ENCODE results near the gene FAR2. TPM values are rescaled to one million over a fixed set of nuclear protein-coding genes. Genes with fewer than 3 reads are reported as not detected.
"Not testable (repeated sequence)": the region's sequence is repeated elsewhere in the genome, so short reads cannot be mapped to it uniquely, and the experiment has no call there.

Gene FAR2
- total and polyA plus RNA-seq, 2 donors, result 8.3 to 18.6 TPM

- no peak overlapping the region for H3K4me3 ChIP-seq (ENCODE audit: low read depth, low read length)
- H3K4me1 ChIP-seq (ENCODE audit: insufficient read depth), result no peaks in the 10 kb centered on the region
- no peak for DNase-seq (ENCODE audit: extremely low spot score)
- 76% methylated on average over 7 of the region's 7 CpGs for WGBS
- no peaks in the 10 kb centered on the region for H3K36me3 ChIP-seq (ENCODE audit: insufficient read depth)
- H3K27ac ChIP-seq (ENCODE audit: low read depth), result no peak overlapping the region
These were observed 124.2 kb downstream of the FAR2 start for GRCh38 chr12:29273178-29273843.

GRCh38 chr12:29275834-29276233 lies 126.8 kb downstream of the FAR2 start:
- H3K4me3 ChIP-seq (ENCODE audit: low read depth, low read length), result no peak overlapping the region
- DNase-seq (ENCODE audit: extremely low spot score), result no peak
- no peaks in the 10 kb centered on the region for H3K4me1 ChIP-seq (ENCODE audit: insufficient read depth)
- H3K36me3 ChIP-seq (ENCODE audit: insufficient read depth), result no peaks in the 10 kb centered on the region
- H3K27ac ChIP-seq (ENCODE audit: low read depth), result no peak overlapping the region
- WGBS, result 92% methylated on average over 3 of the region's 3 CpGs

DNA sequence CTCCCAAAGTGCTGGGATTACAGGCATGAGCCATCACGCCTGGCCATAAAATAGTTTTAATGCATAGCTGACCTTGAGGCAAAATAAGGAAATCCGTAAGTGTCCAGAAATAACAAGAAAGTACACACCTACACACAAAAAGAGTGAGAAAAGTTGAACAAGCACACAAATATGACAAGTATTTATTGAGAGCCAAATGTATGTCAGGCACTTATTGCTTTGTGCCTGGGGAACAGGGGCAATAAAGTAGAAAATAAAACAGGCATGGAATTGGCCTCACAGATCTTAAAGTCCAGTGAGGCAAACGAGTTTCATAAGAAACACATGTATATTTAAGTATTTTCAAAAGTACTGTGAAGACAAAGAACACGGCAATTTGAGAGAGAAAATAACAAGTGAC lies 128.2 kb downstream of the FAR2 start:
- Histone ChIP-seq H3K36me3 (ENCODE audit: insufficient read depth) (no peaks in the 10 kb centered on the region), H3K4me3 (ENCODE audit: low read depth, low read length) (no peak overlapping the region), H3K4me1 (ENCODE audit: insufficient read depth) (no peaks in the 10 kb centered on the region), H3K27ac (ENCODE audit: low read depth) (no peak overlapping the region)
- DNase-seq (ENCODE audit: extremely low spot score), result no peak
- 80% methylated on average over 4 of the region's 4 CpGs for WGBS

DNA sequence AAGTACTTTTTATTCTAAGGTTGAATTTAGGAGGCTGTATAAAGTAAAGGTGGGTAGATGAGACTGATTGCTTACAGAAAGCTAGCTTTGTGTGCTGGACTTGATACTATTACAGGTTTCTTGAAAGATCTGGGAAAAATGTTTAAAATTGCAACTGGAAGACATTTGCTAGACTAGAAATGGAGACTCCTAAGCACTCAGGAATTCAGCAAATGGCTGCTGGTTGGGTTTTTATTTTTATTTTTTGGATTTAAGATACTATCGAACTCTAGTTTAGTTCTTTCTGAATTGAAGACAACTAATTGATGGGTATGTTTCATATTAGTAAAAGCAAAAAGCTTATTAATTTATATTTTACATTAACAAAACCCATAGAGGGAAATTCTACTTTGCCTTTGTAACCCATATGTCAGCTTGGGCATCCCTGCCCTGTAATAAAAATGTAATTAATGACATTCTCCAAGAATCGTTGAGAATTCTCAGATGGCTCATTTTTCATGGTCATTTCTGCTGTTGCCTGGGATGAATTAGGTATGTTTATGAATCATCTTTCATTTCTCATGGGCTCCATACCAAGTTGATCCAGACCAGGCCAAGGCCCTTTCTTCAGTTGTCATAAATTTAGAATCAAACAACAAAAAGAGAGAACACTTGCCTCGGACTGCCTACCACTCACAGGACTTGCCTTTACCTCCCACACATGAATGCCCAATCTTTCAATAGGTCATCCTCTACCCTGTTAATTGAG lies 129.8 kb downstream of the FAR2 start:
- DNase-seq (ENCODE audit: extremely low spot score), result no peak
- 44% methylated on average over 3 of the region's 3 CpGs for WGBS
- no peak overlapping the region for H3K27ac ChIP-seq (ENCODE audit: low read depth)

DNA sequence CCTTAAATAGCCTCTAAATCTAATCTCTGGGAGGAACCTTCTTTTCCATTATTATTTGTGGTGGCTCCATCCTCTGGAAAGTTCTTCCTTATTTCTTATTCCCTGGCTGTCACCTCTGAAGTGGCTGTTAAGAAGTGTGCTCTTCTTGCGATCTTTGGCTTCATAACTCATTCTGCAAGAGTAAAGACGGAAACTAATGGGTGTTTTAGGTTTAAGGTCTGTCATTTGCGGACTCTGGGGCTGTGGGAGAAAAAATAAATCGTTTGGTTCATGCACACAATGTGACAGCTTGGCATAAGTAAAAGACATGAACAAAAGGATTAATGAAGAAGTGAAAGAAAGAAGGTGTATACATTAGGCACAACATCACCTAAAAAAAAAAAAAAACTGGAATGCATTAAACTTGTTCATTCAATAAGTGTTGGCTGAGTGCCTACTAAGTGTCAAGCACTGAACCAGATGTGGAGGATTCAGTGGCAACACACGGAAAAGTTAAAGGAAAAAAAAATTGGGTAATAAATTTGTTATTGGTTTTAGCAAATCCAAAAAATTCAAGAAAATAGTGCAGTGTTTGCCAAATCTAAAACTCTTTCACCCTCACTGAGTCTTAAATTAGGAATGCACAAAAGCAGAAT lies 132.4 kb downstream of the FAR2 start:
- Histone ChIP-seq H3K4me3 (ENCODE audit: low read depth, low read length) (no peak overlapping the region), H3K27ac (ENCODE audit: low read depth) (no peak overlapping the region), H3K36me3 (ENCODE audit: insufficient read depth) (no peaks in the 10 kb centered on the region), H3K4me1 (ENCODE audit: insufficient read depth) (no peaks in the 10 kb centered on the region)
- 79% methylated on average over 5 of the region's 5 CpGs for WGBS
- no peak for DNase-seq (ENCODE audit: extremely low spot score)

More for the DNA sequence above, 129.8 kb downstream of the FAR2 start:
- no peaks in the 10 kb centered on the region for H3K36me3 ChIP-seq (ENCODE audit: insufficient read depth)
- H3K4me1 ChIP-seq (ENCODE audit: insufficient read depth), result no peaks in the 10 kb centered on the region
- H3K4me3 ChIP-seq (ENCODE audit: low read depth, low read length), result no peak overlapping the region

DNA sequence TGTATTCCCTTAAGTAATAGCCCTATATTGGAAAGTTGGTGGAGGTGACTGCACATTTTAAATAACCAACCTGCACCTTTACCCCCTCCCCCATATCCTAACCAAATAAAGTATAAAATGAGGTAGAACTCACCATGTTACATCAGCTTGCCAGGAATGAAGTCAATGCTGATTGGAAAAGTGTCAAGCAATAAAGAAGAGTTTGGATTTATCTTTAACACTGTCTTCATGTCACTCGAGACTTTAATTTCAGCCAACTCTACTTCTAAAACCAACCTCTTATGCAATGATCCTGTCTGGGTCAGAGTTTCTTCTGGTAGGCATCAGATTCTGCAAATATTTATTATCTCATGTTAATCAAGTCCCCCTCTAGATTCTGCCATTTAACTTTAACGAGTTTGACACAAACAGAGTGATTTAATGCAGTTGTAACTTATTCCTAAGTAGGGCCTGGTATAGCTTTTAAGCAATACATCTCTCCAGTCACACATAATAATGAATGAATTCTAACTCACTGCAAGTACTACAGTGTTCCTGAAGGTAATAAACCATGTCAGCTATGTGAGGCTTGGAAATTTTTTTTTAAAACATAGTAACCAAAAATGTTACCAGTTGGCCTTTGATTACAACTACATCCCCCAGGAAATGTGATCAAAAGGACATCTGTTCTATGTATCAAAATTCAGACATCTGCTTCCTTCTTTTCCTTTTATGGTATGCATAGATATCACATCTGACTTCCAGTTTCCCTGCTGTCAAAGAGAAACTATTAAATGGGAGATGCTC lies 133.1 kb downstream of the FAR2 start:
- Histone ChIP-seq H3K4me3 (ENCODE audit: low read depth, low read length) (no peak overlapping the region), H3K27ac (ENCODE audit: low read depth) (no peak overlapping the region), H3K36me3 (ENCODE audit: insufficient read depth) (no peaks in the 10 kb centered on the region), H3K4me1 (ENCODE audit: insufficient read depth) (no peaks in the 10 kb centered on the region)
- no peak for DNase-seq (ENCODE audit: extremely low spot score)
- 60% methylated on average over 2 of the region's 2 CpGs for WGBS

DNA sequence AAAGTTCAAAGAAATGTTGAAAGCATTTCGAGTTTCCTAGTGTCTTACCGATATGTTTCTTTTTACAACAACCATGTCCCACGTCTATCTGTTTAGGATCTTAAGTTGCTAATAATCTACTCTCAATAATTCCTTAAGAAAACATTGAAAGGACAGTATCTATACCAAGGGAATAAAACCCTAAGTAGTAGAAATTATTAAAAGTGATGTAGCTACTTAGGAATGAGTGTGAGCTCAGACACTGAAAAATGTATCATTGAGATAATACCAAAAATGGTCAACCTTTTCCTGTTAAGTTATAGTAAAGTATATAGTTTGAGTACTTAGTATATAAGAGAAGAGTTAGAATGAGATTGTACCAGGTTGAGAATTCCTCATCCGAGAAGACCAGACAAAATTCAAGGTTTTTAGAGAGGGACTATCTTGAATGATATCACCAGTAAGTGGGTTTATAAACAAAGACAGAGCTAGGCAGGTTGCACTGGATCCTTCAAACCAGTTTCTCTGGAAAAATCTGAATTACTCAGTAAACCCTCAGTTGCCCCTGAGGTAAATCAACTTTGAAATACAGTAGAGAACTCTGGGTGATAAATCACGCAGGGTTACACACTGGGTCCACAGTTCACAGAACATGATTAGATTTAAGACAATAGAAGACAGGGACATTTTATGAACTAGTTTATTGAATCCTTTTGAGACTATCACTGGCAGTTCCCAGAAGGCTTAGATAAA lies 135.1 kb downstream of the FAR2 start:
- H3K4me1 ChIP-seq (ENCODE audit: insufficient read depth), result no peaks in the 10 kb centered on the region
- WGBS, result 75% methylated on average over 5 of the region's 5 CpGs
- no peak for DNase-seq (ENCODE audit: extremely low spot score)
- no peaks in the 10 kb centered on the region for H3K36me3 ChIP-seq (ENCODE audit: insufficient read depth)
- no peak overlapping the region for H3K27ac ChIP-seq (ENCODE audit: low read depth)
- no peak overlapping the region for H3K4me3 ChIP-seq (ENCODE audit: low read depth, low read length)

GRCh38 chr12:29286081-29286790 lies 137.2 kb downstream of the FAR2 start:
- H3K27ac ChIP-seq (ENCODE audit: low read depth), result no peak overlapping the region
- DNase-seq (ENCODE audit: extremely low spot score), result no peak
- 61% methylated on average over 3 of the region's 3 CpGs for WGBS
- H3K36me3 ChIP-seq (ENCODE audit: insufficient read depth), result no peaks in the 10 kb centered on the region
- no peak overlapping the region for H3K4me3 ChIP-seq (ENCODE audit: low read depth, low read length)
- no peaks in the 10 kb centered on the region for H3K4me1 ChIP-seq (ENCODE audit: insufficient read depth)

- DNase-seq (ENCODE audit: extremely low spot score), result no peak
- H3K4me1 ChIP-seq (ENCODE audit: insufficient read depth), result no peaks in the 10 kb centered on the region
- H3K36me3 ChIP-seq (ENCODE audit: insufficient read depth), result no peaks in the 10 kb centered on the region
- H3K27ac ChIP-seq (ENCODE audit: low read depth), result no peak overlapping the region
- WGBS, result 56% methylated on average over 1 of the region's 1 CpG
- H3K4me3 ChIP-seq (ENCODE audit: low read depth, low read length), result no peak overlapping the region
These were observed 138.5 kb downstream of the FAR2 start for GRCh38 chr12:29287622-29288021.

GRCh38 chr12:29288031-29288430 lies 139.0 kb downstream of the FAR2 start:
- H3K4me3 ChIP-seq (ENCODE audit: low read depth, low read length), result no peak overlapping the region
- H3K4me1 ChIP-seq (ENCODE audit: insufficient read depth), result no peaks in the 10 kb centered on the region
- H3K36me3 ChIP-seq (ENCODE audit: insufficient read depth), result no peaks in the 10 kb centered on the region
- no peak for DNase-seq (ENCODE audit: extremely low spot score)
- H3K27ac ChIP-seq (ENCODE audit: low read depth), result no peak overlapping the region

DNA sequence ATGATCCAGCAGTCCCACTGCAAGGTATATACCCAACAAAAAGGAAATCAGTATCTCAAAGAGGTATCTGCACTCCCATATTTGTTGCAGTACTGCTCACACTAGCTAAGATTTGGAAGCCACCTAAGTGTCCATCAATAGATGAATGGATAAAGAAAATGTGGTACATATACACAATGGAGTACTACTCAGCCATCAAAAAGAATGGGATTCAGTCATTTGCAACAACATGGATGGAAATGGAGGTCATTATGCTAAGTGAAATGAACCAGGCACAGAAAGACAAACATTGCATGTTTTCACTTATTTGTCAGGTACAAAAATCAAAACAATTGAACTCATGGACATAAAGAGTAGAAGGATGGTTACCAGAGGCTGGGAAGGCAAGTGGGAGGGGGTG lies 141.4 kb downstream of the FAR2 start:
- H3K4me1 ChIP-seq (ENCODE audit: insufficient read depth); H3K36me3 ChIP-seq (ENCODE audit: insufficient read depth); DNase-seq (ENCODE audit: extremely low spot score); H3K27ac ChIP-seq (ENCODE audit: low read depth); H3K4me3 ChIP-seq (ENCODE audit: low read depth, low read length): not testable (repeated sequence)

DNA sequence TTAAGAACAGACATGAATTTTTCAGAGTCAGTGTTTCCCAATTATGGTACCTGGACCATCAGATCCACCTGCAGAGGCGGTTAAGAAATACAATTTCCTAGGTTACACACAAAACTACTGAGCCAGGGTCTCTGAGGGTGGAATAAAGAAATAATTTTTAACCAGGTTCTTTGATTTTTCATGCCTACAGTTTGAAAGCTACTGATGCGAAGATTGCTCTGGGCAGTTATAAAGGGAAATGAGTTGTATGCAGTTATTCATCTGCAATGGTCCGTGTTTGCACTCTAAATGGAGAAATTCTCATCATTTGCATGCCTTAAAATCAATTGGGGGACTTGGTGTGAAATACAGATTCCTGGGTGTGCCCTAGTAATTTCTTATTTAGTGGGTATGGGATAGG lies 142.1 kb downstream of the FAR2 start:
- no peak for DNase-seq (ENCODE audit: extremely low spot score)
- no peak overlapping the region for H3K27ac ChIP-seq (ENCODE audit: low read depth)
- no peak overlapping the region for H3K4me3 ChIP-seq (ENCODE audit: low read depth, low read length)
- no peaks in the 10 kb centered on the region for H3K36me3 ChIP-seq (ENCODE audit: insufficient read depth)
- H3K4me1 ChIP-seq (ENCODE audit: insufficient read depth), result no peaks in the 10 kb centered on the region
- 97% methylated on average over 3 of the region's 3 CpGs for WGBS

- Histone ChIP-seq H3K4me1 (ENCODE audit: insufficient read depth) (no peaks in the 10 kb centered on the region), H3K36me3 (ENCODE audit: insufficient read depth) (no peaks in the 10 kb centered on the region), H3K4me3 (ENCODE audit: low read depth, low read length) (no peak overlapping the region), H3K27ac (ENCODE audit: low read depth) (no peak overlapping the region)
- no peak for DNase-seq (ENCODE audit: extremely low spot score)
- WGBS, result 76% methylated on average over 2 of the region's 2 CpGs
These were observed 150.6 kb downstream of the FAR2 start for GRCh38 chr12:29299633-29300032.
